Activated CD4-positive, alpha-beta T cell treated with anti-CD3 and anti-CD28 coated beads, Interleukin-2, amount 50 U/mL, for 24 hours (primary cell): ENCODE measurements around the gene ECT2L.

ENCODE experiments used
- DNase-seq, 2 donors: peaks; one replicate each; pipeline ENCODE4 v3.0.0-alpha.2; 2020; ENCODE audit warnings: low read depth in 1 of 2, low spot score in 1 of 2

ECT2L gene

GRCh38 chr6:138857775-138858174 lies 61.9 kb downstream of the ECT2L start:
- no peak for DNase-seq

- DNase-seq = no peak
Measured at GRCh38 chr6:138862456-138862855, 66.6 kb downstream of the ECT2L start.

GRCh38 chr6:138863321-138863720 lies 67.4 kb downstream of the ECT2L start:
- DNase-seq = no peak

- no peak for DNase-seq
Measured at GRCh38 chr6:138864343-138864890, 68.5 kb downstream of the ECT2L start.

GRCh38 chr6:138865480-138866109 lies 69.7 kb downstream of the ECT2L start:
- no peak for DNase-seq

GRCh38 chr6:138868181-138868580 lies 72.3 kb downstream of the ECT2L start:
- DNase-seq = no peak

GRCh38 chr6:138869398-138869797 lies 73.5 kb downstream of the ECT2L start:
- no peak for DNase-seq

GRCh38 chr6:138873191-138873590 lies 77.3 kb downstream of the ECT2L start:
- no peak for DNase-seq

- no peak for DNase-seq
Measured at GRCh38 chr6:138882369-138883017, 86.6 kb downstream of the ECT2L start.

GRCh38 chr6:138885156-138885819 lies 89.4 kb downstream of the ECT2L start:
- no peak for DNase-seq

- no peak for DNase-seq
Measured at GRCh38 chr6:138891255-138891986, 95.5 kb downstream of the ECT2L start.

- no peak for DNase-seq
Measured at GRCh38 chr6:138896104-138896756, 100.3 kb downstream of the ECT2L start.

- no peak for DNase-seq
Measured at GRCh38 chr6:138897031-138897430, 101.1 kb downstream of the ECT2L start.

GRCh38 chr6:138907167-138907566 lies 111.3 kb downstream of the ECT2L start:
- no peak for DNase-seq

- DNase-seq = no peak
Measured at GRCh38 chr6:138909511-138909910, 113.6 kb downstream of the ECT2L start.

- DNase-seq = no peak
Measured at GRCh38 chr6:138909975-138910374, 114.1 kb downstream of the ECT2L start.

- DNase-seq = no peak
Measured at GRCh38 chr6:138912308-138912707, 116.4 kb downstream of the ECT2L start.

GRCh38 chr6:138914701-138915100 lies 118.8 kb downstream of the ECT2L start:
- DNase-seq = no peak

GRCh38 chr6:138920906-138921305 lies 125.0 kb downstream of the ECT2L start:
- DNase-seq = no peak

- no peak for DNase-seq
Measured at GRCh38 chr6:138923561-138923960, 127.7 kb downstream of the ECT2L start.

GRCh38 chr6:138925806-138926205 lies 129.9 kb downstream of the ECT2L start:
- no peak for DNase-seq
